AG04449 (cell line): ENCODE measurements around the gene GNG8.

Source experiments
- CTCF ChIA-PET: fragments of 350-600 bp; formaldehyde crosslinking; extraction: SDS; loops from one replicate; lab custom pipeline; 2021; ENCODE audit warnings: antibody characterized with exemption; lab: Yijun Ruan, JAX
- POLR2A ChIA-PET: fragments of 400-600, 350-600 bp; formaldehyde crosslinking; extraction: SDS; loops from one replicate; lab custom pipeline; 2020; ENCODE audit warnings: antibody characterized with exemption, inconsistent platforms; lab: Yijun Ruan, JAX
- DNase-seq: peaks from one replicate; pipeline ENCODE4 v3.0.0-alpha.2; 2010; ENCODE audit warnings: low read depth, low spot score
- H3K4me3 ChIP-seq: 2 replicates; pipeline ENCODE4 v1.5.1; 2011; ENCODE audit warnings: low read depth, mild to moderate bottlenecking, control low read depth, low read length
- TF ChIP-seq, protein P1 (sequence below): IDR thresholded peaks from one replicate; pipeline ENCODE4 v1.5.1; 2011; ENCODE audit warnings: mild to moderate bottlenecking, moderate library complexity, low read length, control low read depth, inconsistent platforms; ENCODE audit not compliant: insufficient read depth; ENCODE audit errors: missing control alignments

The GNG8 gene

DNA sequence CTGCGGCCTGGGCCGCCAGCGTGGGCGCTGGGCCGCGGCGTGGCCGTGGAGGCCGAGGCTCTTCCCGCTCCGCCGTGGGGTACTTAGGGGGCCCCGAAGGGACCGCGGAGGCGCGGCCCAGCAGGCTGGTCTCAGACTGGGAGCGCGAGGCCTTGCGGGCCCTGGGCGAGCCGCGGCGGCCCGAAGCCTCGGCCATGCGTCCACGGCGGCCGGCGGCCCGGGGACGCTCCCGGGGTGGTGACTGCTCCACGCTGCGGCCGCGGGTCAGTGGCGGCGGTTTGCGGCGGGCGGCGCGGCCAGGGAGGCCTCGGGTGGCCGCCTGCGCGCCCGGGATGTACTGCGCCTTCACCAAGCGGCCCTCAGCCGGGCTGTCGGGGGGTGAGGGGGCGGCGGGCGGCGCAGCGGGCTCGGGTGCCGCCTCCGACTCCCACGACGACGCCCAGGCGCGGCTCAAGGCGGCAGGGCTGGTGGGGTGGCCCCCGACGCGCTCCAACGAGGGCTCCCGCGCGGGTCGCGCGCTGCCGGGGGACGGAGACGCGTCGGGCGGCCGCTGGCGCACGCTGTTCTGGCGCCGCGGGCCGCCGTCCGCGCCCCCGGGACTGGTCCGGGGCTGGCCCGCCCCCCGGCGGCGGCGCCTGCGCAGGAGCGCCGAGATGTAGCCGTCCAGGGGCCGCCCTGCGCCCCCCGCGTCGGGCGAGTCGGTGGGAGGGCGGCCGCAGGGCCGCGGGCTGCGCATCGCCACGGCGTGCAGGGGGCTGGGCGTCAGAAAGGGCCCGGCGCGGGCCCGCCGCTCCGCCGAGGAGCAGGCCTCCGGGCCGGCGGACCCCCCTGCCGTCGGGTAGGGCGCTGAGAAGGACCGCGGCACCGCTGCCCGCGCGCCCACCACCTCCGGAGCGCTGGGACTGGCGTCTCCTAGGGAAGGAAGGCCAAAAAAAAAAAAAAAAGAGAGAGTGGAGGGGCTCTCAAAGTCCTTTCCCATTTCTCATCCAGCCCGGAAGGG is 13.3 kb upstream of the GNG8 start:
- TF ChIP-seq, protein P1, sequence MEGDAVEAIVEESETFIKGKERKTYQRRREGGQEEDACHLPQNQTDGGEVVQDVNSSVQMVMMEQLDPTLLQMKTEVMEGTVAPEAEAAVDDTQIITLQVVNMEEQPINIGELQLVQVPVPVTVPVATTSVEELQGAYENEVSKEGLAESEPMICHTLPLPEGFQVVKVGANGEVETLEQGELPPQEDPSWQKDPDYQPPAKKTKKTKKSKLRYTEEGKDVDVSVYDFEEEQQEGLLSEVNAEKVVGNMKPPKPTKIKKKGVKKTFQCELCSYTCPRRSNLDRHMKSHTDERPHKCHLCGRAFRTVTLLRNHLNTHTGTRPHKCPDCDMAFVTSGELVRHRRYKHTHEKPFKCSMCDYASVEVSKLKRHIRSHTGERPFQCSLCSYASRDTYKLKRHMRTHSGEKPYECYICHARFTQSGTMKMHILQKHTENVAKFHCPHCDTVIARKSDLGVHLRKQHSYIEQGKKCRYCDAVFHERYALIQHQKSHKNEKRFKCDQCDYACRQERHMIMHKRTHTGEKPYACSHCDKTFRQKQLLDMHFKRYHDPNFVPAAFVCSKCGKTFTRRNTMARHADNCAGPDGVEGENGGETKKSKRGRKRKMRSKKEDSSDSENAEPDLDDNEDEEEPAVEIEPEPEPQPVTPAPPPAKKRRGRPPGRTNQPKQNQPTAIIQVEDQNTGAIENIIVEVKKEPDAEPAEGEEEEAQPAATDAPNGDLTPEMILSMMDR: no peak
- CTCF ChIA-PET: interaction anchor here (1.6 kb wide), 1 partner anchor 35 kb away, joined by 4 read pairs; no protein-coding TSS in a partner anchor
- H3K4me3 ChIP-seq: no peak overlapping the region
- DNase-seq: no peak
- POLR2A ChIA-PET: no interaction called here

- ChIA-PET CTCF (interaction anchor here (1.6 kb wide), 1 partner anchor 34 kb away, joined by 4 read pairs; no protein-coding TSS in a partner anchor), POLR2A (no interaction called here)
- no peak overlapping the region for H3K4me3 ChIP-seq
These were observed 12.3 kb upstream of the GNG8 start for GRCh38 chr19:46648060-46648960.

DNA sequence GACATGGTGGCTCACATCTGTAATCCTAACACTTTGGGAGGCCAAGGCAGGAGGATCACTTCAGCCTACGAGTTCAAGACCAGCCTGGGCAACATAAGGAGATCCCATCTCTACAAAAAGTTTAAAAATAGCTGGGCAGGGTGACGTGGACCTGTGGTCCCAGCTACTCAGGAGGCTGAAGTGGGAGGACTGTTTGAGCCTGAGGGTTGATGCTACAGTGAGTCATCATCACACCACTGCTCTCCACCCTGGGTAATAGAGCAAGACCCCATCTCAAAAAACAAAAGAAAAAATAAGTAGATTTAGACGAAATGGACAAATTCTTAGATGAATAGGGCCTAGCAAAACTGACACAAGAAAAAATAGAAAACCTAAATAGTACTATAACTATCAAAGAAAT is 10.4 kb upstream of the GNG8 start:
- no peak for DNase-seq
- TF ChIP-seq, protein P1: no peak
- no peak overlapping the region for H3K4me3 ChIP-seq
- ChIA-PET CTCF (interaction anchor here (0.8 to 5.8 kb wide), 2 partner anchors 10 to 15 kb away, joined by 3 to 38 read pairs; partner anchors contain the start of gene DACT3), POLR2A (interaction anchor here (0.6 kb wide), 1 partner anchor 1066 kb away, joined by 3 read pairs; no protein-coding TSS in a partner anchor)

More at GRCh38 chr19:46648060-46648960, 12.3 kb upstream of the GNG8 start:
- DNase-seq: no peak
- TF ChIP-seq, protein P1: no peak

GRCh38 chr19:46644720-46645119 is 8.7 kb upstream of the GNG8 start:
- H3K4me3 ChIP-seq: no peak overlapping the region
- ChIA-PET CTCF (interaction anchor here (0.7 to 5.8 kb wide), 6 partner anchors 11 to 59 kb away, joined by 3 to 38 read pairs (median 6); partner anchors contain the start of gene DACT3), POLR2A (no interaction called here)
- DNase-seq: no peak
- TF ChIP-seq, protein P1: no peak

DNA sequence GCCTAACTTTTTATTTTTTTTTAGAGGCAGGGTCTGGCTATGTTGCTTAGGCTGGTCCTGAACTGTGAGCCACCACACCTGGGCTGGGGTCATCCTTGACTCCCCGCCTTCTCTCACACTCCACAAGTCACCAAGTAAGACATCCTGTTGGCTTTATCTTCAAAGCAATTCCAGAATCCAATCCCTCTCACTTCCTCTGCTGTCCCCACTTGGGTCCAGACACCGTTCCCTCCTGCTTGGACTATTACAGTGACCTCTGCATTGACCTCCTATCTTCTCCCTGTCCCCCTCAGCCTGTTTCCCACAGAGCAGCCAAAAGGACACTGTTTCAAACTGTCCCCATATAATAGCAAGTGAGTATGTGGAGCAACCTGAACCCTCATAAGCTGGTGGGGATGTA is 4.7 kb upstream of the GNG8 start:
- TF ChIP-seq, protein P1: no peak
- no peak for DNase-seq
- POLR2A ChIA-PET: interaction anchor here (0.7 kb wide), 1 partner anchor 85 kb away, joined by 3 read pairs; no protein-coding TSS in a partner anchor
- CTCF ChIA-PET: interaction anchor here (1.0 to 1.5 kb wide), 4 partner anchors 14 to 75 kb away, joined by 3 to 4 read pairs (median 4); no protein-coding TSS in a partner anchor
- no peak overlapping the region for H3K4me3 ChIP-seq
